AG08395 (cell line): ENCODE data around the gene ZEB1.
"Not testable (repeated sequence)": the region's sequence is repeated elsewhere in the genome, so short reads cannot be mapped to it uniquely, and the experiment has no call there.

ENCODE experiments used
- DNase-seq: peaks from one replicate; pipeline ENCODE4 v3.0.0; 2012; ENCODE audit warnings: mixed read lengths, low spot score

ZEB1 gene

GRCh38 chr10:31366703-31367102 is 47.7 kb downstream of the ZEB1 start:
- DNase-seq = no peak

- no peak for DNase-seq
Measured at GRCh38 chr10:31368724-31369123, 49.7 kb downstream of the ZEB1 start.

GRCh38 chr10:31372439-31372838 is 53.4 kb downstream of the ZEB1 start:
- no peak for DNase-seq

- DNase-seq = peak; percentile 3
Measured at GRCh38 chr10:31374146-31374696, 55.2 kb downstream of the ZEB1 start.

- DNase-seq = no peak
Measured at GRCh38 chr10:31381171-31381570, 62.2 kb downstream of the ZEB1 start.

GRCh38 chr10:31381766-31382316 is 62.8 kb downstream of the ZEB1 start:
- peak; percentile 13 for DNase-seq

GRCh38 chr10:31383810-31384588 is 65.0 kb downstream of the ZEB1 start:
- DNase-seq = no peak

- DNase-seq = no peak
Measured at GRCh38 chr10:31384589-31384949, 65.6 kb downstream of the ZEB1 start.

GRCh38 chr10:31390804-31391203 is 71.8 kb downstream of the ZEB1 start:
- no peak for DNase-seq

- DNase-seq = no peak
Measured at GRCh38 chr10:31393844-31394243, 74.8 kb downstream of the ZEB1 start.

GRCh38 chr10:31395695-31396094 is 76.7 kb downstream of the ZEB1 start:
- DNase-seq = peak; percentile 6

- no peak for DNase-seq
Measured at GRCh38 chr10:31396376-31396775, 77.4 kb downstream of the ZEB1 start.

GRCh38 chr10:31397852-31398251 is 78.8 kb downstream of the ZEB1 start:
- no peak for DNase-seq

GRCh38 chr10:31399171-31399570 is 80.2 kb downstream of the ZEB1 start:
- DNase-seq = no peak

GRCh38 chr10:31399631-31400030 is 80.6 kb downstream of the ZEB1 start:
- peak; percentile 28 for DNase-seq

- DNase-seq = no peak
Measured at GRCh38 chr10:31401287-31401686, 82.3 kb downstream of the ZEB1 start.

GRCh38 chr10:31404640-31405039 is 85.6 kb downstream of the ZEB1 start:
- DNase-seq = no peak

GRCh38 chr10:31405829-31406228 is 86.8 kb downstream of the ZEB1 start:
- DNase-seq = not testable (repeated sequence)

GRCh38 chr10:31412397-31412796 is 93.4 kb downstream of the ZEB1 start:
- not testable (repeated sequence) for DNase-seq

GRCh38 chr10:31413325-31413724 is 94.3 kb downstream of the ZEB1 start:
- DNase-seq = no peak

- DNase-seq = no peak
Measured at GRCh38 chr10:31418481-31418880, 99.5 kb downstream of the ZEB1 start.

- DNase-seq = peak; percentile 56
Measured at GRCh38 chr10:31419394-31420063, 100.5 kb downstream of the ZEB1 start.

GRCh38 chr10:31421322-31421721 is 102.3 kb downstream of the ZEB1 start:
- no peak for DNase-seq
